ENCODE measurements around the gene TPPP. TPM values are rescaled to one million over a fixed set of nuclear protein-coding genes. Genes with fewer than 3 reads are reported as not detected.

Gene TPPP
- total RNA-seq, 1 experiment from 2014 or later: 1.8 TPM

GRCh38 chr5:652023-652515 lies 41.1 kb downstream of the TPPP start (continued):
- TF ChIP-seq, protein P1, sequence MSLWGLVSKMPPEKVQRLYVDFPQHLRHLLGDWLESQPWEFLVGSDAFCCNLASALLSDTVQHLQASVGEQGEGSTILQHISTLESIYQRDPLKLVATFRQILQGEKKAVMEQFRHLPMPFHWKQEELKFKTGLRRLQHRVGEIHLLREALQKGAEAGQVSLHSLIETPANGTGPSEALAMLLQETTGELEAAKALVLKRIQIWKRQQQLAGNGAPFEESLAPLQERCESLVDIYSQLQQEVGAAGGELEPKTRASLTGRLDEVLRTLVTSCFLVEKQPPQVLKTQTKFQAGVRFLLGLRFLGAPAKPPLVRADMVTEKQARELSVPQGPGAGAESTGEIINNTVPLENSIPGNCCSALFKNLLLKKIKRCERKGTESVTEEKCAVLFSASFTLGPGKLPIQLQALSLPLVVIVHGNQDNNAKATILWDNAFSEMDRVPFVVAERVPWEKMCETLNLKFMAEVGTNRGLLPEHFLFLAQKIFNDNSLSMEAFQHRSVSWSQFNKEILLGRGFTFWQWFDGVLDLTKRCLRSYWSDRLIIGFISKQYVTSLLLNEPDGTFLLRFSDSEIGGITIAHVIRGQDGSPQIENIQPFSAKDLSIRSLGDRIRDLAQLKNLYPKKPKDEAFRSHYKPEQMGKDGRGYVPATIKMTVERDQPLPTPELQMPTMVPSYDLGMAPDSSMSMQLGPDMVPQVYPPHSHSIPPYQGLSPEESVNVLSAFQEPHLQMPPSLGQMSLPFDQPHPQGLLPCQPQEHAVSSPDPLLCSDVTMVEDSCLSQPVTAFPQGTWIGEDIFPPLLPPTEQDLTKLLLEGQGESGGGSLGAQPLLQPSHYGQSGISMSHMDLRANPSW (CRISPR knock-in tag; conservative IDR thresholded peaks at IDR 0.05; ENCODE audit: low read depth): no peak
- TF ChIP-seq ELF4 (CRISPR knock-in tag; IDR thresholded peaks at IDR 0.05; ENCODE audit: low read depth): no peak
- no peak for TF ChIP-seq NR2C2 (CRISPR knock-in tag; IDR thresholded peaks at IDR 0.05)
- no peak for TF ChIP-seq IRF1 (CRISPR knock-in tag; IDR thresholded peaks at IDR 0.05)
- TF ChIP-seq E2F5 (CRISPR knock-in tag; IDR thresholded peaks at IDR 0.05): no peak
- no peak for TF ChIP-seq TP53 (CRISPR knock-in tag; IDR thresholded peaks at IDR 0.05)
- TF ChIP-seq NFYB (CRISPR knock-in tag; conservative IDR thresholded peaks at IDR 0.05; ENCODE audit: low read depth): no peak

DNA sequence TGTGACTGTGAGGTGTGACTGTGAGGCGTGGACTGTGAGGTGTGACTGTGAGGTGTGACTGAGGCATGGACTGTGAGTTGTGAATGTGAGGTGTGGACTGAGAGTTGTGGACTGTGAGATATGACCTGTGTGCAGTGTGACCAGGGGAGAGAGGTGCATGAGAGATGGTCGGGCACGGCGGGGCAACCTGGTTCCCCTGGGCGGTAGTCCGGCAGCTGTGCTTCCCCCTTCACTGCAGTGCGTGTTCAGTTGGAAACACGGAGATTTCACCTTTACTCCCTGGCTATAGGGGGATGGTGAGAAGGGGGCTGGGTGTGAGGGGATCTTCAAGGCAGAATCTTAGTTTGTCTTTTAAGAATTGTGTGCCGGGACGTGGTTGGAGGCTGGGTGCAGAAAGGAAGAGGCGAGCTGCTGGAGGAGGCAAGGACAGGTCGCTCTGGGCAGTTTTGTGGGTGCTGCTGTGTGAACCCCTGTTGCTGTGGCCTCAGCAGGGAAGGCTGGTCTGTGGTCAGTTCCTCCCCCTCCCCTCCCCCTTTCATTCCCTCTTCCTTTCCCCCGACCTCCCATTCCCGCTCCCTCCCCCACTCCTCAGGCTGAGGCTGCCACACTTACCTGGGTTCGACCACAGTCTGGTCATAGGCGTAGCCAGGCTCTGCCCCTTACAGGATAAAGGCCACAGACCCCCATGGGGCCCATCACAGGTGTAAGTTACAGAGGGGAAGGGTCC lies 41.7 kb downstream of the TPPP start:
- Mint-ChIP-seq H3K9me3 (peaks cover 16% of the 10 kb centered on the region), H3K36me3 (peaks cover 42% of the 10 kb centered on the region), H3K27ac (no peak overlapping the region), H3K4me1 (no peaks in the 10 kb centered on the region), H3K27me3 (ENCODE audit: low read depth) (no peaks in the 10 kb centered on the region), H3K4me3 (no peak overlapping the region)
- ATAC-seq (no peak), DNase-seq (ENCODE audit: low spot score) (no peak)
- ChIA-PET POLR2A (no interaction called here), CTCF (no interaction called here)
- TF ChIP-seq PRDM15 (CRISPR knock-in tag; IDR thresholded peaks at IDR 0.05) (no peak), MXD4 (CRISPR knock-in tag; IDR thresholded peaks at IDR 0.05; ENCODE audit: borderline replicate concordance) (no peak), NR1H2 (CRISPR knock-in tag; IDR thresholded peaks at IDR 0.05) (no peak), EMX1 (CRISPR knock-in tag; IDR thresholded peaks at IDR 0.05) (no peak), RELA (CRISPR knock-in tag; IDR thresholded peaks at IDR 0.05; ENCODE audit: borderline replicate concordance) (no peak), ZNF425 (CRISPR knock-in tag; conservative IDR thresholded peaks at IDR 0.05) (no peak), TEAD4 (CRISPR knock-in tag; IDR thresholded peaks at IDR 0.05) (no peak), ZBTB43 (CRISPR knock-in tag; IDR thresholded peaks at IDR 0.05) (no peak), ATF6 (CRISPR knock-in tag; IDR thresholded peaks at IDR 0.05) (no peak), FOXK1 (CRISPR knock-in tag; IDR thresholded peaks at IDR 0.05) (no peak), SOX15 (CRISPR knock-in tag; IDR thresholded peaks at IDR 0.05) (no peak), CREB1 (CRISPR knock-in tag; IDR thresholded peaks at IDR 0.05) (no peak)
- TF ChIP-seq, protein P2, sequence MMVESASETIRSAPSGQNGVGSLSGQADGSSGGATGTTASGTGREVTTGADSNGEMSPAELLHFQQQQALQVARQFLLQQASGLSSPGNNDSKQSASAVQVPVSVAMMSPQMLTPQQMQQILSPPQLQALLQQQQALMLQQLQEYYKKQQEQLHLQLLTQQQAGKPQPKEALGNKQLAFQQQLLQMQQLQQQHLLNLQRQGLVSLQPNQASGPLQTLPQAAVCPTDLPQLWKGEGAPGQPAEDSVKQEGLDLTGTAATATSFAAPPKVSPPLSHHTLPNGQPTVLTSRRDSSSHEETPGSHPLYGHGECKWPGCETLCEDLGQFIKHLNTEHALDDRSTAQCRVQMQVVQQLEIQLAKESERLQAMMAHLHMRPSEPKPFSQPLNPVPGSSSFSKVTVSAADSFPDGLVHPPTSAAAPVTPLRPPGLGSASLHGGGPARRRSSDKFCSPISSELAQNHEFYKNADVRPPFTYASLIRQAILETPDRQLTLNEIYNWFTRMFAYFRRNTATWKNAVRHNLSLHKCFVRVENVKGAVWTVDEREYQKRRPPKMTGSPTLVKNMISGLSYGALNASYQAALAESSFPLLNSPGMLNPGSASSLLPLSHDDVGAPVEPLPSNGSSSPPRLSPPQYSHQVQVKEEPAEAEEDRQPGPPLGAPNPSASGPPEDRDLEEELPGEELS (CRISPR knock-in tag; IDR thresholded peaks at IDR 0.05): no peak
